Tibial nerve (tissue), 4 donors: ENCODE data around the gene C10orf67. TPM values are rescaled to one million over a fixed set of nuclear protein-coding genes. Genes with fewer than 3 reads are reported as not detected.
"Not testable (repeated sequence)": the region's sequence is repeated elsewhere in the genome, so short reads cannot be mapped to it uniquely, and the experiment has no call there.

Experiments
- DNase-seq, 2 donors: peaks; one replicate each; pipeline ENCODE4 v3.0.0-alpha.2; 2019; ENCODE audit warnings: low spot score in 2 of 2
- H3K27ac ChIP-seq, 4 donors: fragments of 200-600 bp; sonication (generic) in 3 of 4; one replicate each; pipeline ENCODE4 v1.5.1; 2017 to 2019; ENCODE audit warnings: mild to moderate bottlenecking in 1 of 4
- H3K27me3 ChIP-seq, 2 donors: fragments of 200-600 bp; sonication (generic) in 1 of 2; one replicate each; pipeline versions ENCODE4 v1.5.1 to v1.6.0; 2017 to 2019
- H3K36me3 ChIP-seq, 3 donors: fragments of 200-600 bp; sonication (generic); one replicate each; pipeline ENCODE4 v1.5.1; 2018 to 2019
- H3K4me1 ChIP-seq, 4 donors: fragments of 200-600 bp; sonication (generic) in 3 of 4; one replicate each; pipeline ENCODE4 v1.5.1; 2017 to 2019
- H3K4me3 ChIP-seq, 4 donors: fragments of 200-600 bp; sonication (generic) in 3 of 4; one replicate each; pipeline ENCODE4 v1.5.1; 2017 to 2019; ENCODE audit warnings: mild to moderate bottlenecking in 1 of 4, moderate library complexity in 1 of 4
- H3K9me3 ChIP-seq, 4 donors: fragments of 200-600 bp; sonication (generic) in 3 of 4; one replicate each; pipeline ENCODE4 v1.5.1; 2017 to 2019
- CTCF ChIP-seq, 5 experiments: fragments of 200-600 bp in 3 of 5; fragments of 450-650 bp in 2 of 5; sonication (generic) in 3 of 5; IDR thresholded peaks; one replicate each; pipeline ENCODE4 v1.5.1; 2016 to 2019; ENCODE audit warnings: antibody characterized with exemption in 5 of 5, mild to moderate bottlenecking in 3 of 5, moderate library complexity in 2 of 5
- EP300 ChIP-seq, 2 donors: sonication (generic); formaldehyde crosslinking; IDR thresholded peaks; one replicate each; pipeline ENCODE4 v1.6.1; 2017; ENCODE audit warnings: antibody characterized with exemption in 2 of 2, mild to moderate bottlenecking in 1 of 2
- POLR2A ChIP-seq, 2 donors: fragments of 450-650 bp; IDR thresholded peaks; one replicate each; pipeline ENCODE4 v1.6.1; 2017; ENCODE audit warnings: antibody characterized with exemption in 2 of 2, mild to moderate bottlenecking in 2 of 2, moderate library complexity in 2 of 2
- WGBS, 2 donors: methylation state at CpG; one replicate each; pipeline ENCODE4 v1.1.5; 2018; 5-methylcytosine and 5-hydroxymethylcytosine counted together
- total RNA-seq, 4 donors: library from RNA; depleted of rRNA; stranded (reverse); fragments of >200 nt; gene quantifications; one replicate each; pipeline ENCODE4 v1.1.0, GENCODE V29; 2016

C10orf67 gene
- total RNA-seq, 4 donors from 2014 or later = 0.30 to 1.6 (median 0.64) TPM

- H3K4me1 ChIP-seq = peaks cover 0 to 6% (median 0%) of the 10 kb centered on the region in 4 donors
- no peaks in the 10 kb centered on the region for H3K9me3 ChIP-seq
- DNase-seq = no peak
- H3K27ac ChIP-seq = no peak overlapping the region
- no peaks in the 10 kb centered on the region for H3K27me3 ChIP-seq
- TF ChIP-seq EP300 (IDR thresholded peaks at IDR 0.05) (no peak), CTCF (IDR thresholded peaks at IDR 0.05) (no peak), POLR2A (IDR thresholded peaks at IDR 0.05) (no peak)
- H3K36me3 ChIP-seq = no peaks in the 10 kb centered on the region
- WGBS, 2 donors = 84 to 86% methylated on average over 6 of the region's 6 CpGs
- no peak overlapping the region for H3K4me3 ChIP-seq
These were observed 23.4 kb upstream of the C10orf67 start for GRCh38 chr10:23367896-23368595.

- 88 to 89% methylated on average over 4 of the region's 4 CpGs for WGBS, 2 donors
- not testable (repeated sequence) for H3K9me3 ChIP-seq, H3K27me3 ChIP-seq, H3K4me1 ChIP-seq, H3K36me3 ChIP-seq, DNase-seq, H3K27ac ChIP-seq, H3K4me3 ChIP-seq
These were observed 20.9 kb upstream of the C10orf67 start for GRCh38 chr10:23365417-23366030.

- no peak for DNase-seq
- no peaks in the 10 kb centered on the region for H3K36me3 ChIP-seq
- peaks cover 0 to 6% (median 0%) of the 10 kb centered on the region in 4 donors for H3K4me1 ChIP-seq
- TF ChIP-seq EP300 (IDR thresholded peaks at IDR 0.05) (no peak), POLR2A (IDR thresholded peaks at IDR 0.05) (no peak), CTCF (IDR thresholded peaks at IDR 0.05) (no peak)
- H3K9me3 ChIP-seq = no peaks in the 10 kb centered on the region
- H3K27ac ChIP-seq = no peak overlapping the region
- 56 to 57% methylated on average over 5 of the region's 5 CpGs for WGBS, 2 donors
- no peak overlapping the region for H3K4me3 ChIP-seq
- H3K27me3 ChIP-seq = no peaks in the 10 kb centered on the region
These were observed 19.8 kb upstream of the C10orf67 start for GRCh38 chr10:23364378-23364777.

GRCh38 chr10:23363793-23364135 is 19.2 kb upstream of the C10orf67 start:
- no peaks in the 10 kb centered on the region for H3K9me3 ChIP-seq
- TF ChIP-seq POLR2A (IDR thresholded peaks at IDR 0.05) (no peak), CTCF (IDR thresholded peaks at IDR 0.05) (no peak), EP300 (IDR thresholded peaks at IDR 0.05) (no peak)
- no peaks in the 10 kb centered on the region for H3K27me3 ChIP-seq
- peaks cover 0 to 6% (median 0%) of the 10 kb centered on the region in 4 donors for H3K4me1 ChIP-seq
- H3K4me3 ChIP-seq = no peak overlapping the region
- no peak for DNase-seq
- no peak overlapping the region for H3K27ac ChIP-seq
- no peaks in the 10 kb centered on the region for H3K36me3 ChIP-seq
- 93 to 95% methylated on average over 5 of the region's 5 CpGs for WGBS, 2 donors

GRCh38 chr10:23362879-23363792 is 18.5 kb upstream of the C10orf67 start:
- peaks cover 0 to 2% (median 0%) of the 10 kb centered on the region in 4 donors for H3K4me1 ChIP-seq

More at GRCh38 chr10:23362879-23363792, 18.5 kb upstream of the C10orf67 start:
- 82 to 87% methylated on average over 9 of the region's 9 CpGs for WGBS, 2 donors
- H3K27ac ChIP-seq = no peak overlapping the region
- DNase-seq = no peak
- TF ChIP-seq POLR2A (IDR thresholded peaks at IDR 0.05) (no peak), EP300 (IDR thresholded peaks at IDR 0.05) (no peak), CTCF (IDR thresholded peaks at IDR 0.05) (no peak)
- H3K4me3 ChIP-seq = no peak overlapping the region
- H3K36me3 ChIP-seq = no peaks in the 10 kb centered on the region
- no peaks in the 10 kb centered on the region for H3K9me3 ChIP-seq
- no peaks in the 10 kb centered on the region for H3K27me3 ChIP-seq
